ENCODE results near the gene PDE4B.

Gene PDE4B

DNA sequence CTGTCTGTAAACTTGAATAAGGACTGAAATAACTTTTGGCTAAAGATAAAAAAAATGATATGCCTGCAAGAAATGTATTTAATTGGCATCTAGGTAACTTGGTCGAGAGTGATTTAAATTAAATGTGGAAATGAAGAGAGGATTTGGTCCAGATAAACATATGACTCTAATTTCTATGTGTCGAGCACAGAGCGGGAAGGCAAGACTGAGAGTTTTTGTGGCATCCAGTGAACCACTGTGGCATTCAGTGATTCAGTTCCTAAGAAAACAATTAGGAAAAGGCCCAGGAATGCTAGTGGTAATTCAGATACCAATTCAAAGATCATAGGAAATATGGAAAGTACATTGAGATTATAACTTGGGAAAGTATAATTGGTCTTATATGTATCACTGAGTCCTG, 39.6 kb downstream of the PDE4B start:
- Histone ChIP-seq H3K4me1 (ENCODE audit: control insufficient read depth in 1 of 2, insufficient read depth in 1 of 2, low read depth in 1 of 2, low read length in 1 of 2) (no peaks in the 10 kb centered on the region), H3K9me3 (no peaks in the 10 kb centered on the region), H3K36me3 (no peaks in the 10 kb centered on the region), H3K27me3 (no peaks in the 10 kb centered on the region), H3K4me3 (ENCODE audit: low read depth in 1 of 2, low read length in 1 of 2) (no peak overlapping the region), H3K27ac (no peak overlapping the region)
- TF ChIP-seq CTCF (IDR thresholded peaks at IDR 0.05): no peak

- Histone ChIP-seq H3K27ac (no peak overlapping the region), H3K36me3 (no peaks in the 10 kb centered on the region), H3K4me3 (ENCODE audit: low read depth in 1 of 2, low read length in 1 of 2) (no peak overlapping the region), H3K9me3 (no peaks in the 10 kb centered on the region), H3K4me1 (ENCODE audit: control insufficient read depth in 1 of 2, insufficient read depth in 1 of 2, low read depth in 1 of 2, low read length in 1 of 2) (no peaks in the 10 kb centered on the region), H3K27me3 (no peaks in the 10 kb centered on the region)
- no peak for TF ChIP-seq CTCF (IDR thresholded peaks at IDR 0.05)
These were observed 44.0 kb downstream of the PDE4B start for GRCh38 chr1:65836686-65837085.

GRCh38 chr1:65840683-65841082, 48.0 kb downstream of the PDE4B start:
- Histone ChIP-seq H3K27me3 (no peaks in the 10 kb centered on the region), H3K4me3 (ENCODE audit: low read depth in 1 of 2, low read length in 1 of 2) (no peak overlapping the region), H3K36me3 (no peaks in the 10 kb centered on the region), H3K27ac (no peak overlapping the region), H3K4me1 (ENCODE audit: control insufficient read depth in 1 of 2, insufficient read depth in 1 of 2, low read depth in 1 of 2, low read length in 1 of 2) (no peaks in the 10 kb centered on the region), H3K9me3 (no peaks in the 10 kb centered on the region)
- TF ChIP-seq CTCF (IDR thresholded peaks at IDR 0.05): no peak

- Histone ChIP-seq H3K27ac (no peak overlapping the region), H3K4me1 (ENCODE audit: control insufficient read depth in 1 of 2, insufficient read depth in 1 of 2, low read depth in 1 of 2, low read length in 1 of 2) (no peaks in the 10 kb centered on the region), H3K36me3 (no peaks in the 10 kb centered on the region), H3K27me3 (no peaks in the 10 kb centered on the region), H3K9me3 (no peaks in the 10 kb centered on the region), H3K4me3 (ENCODE audit: low read depth in 1 of 2, low read length in 1 of 2) (no peak overlapping the region)
- no peak for TF ChIP-seq CTCF (IDR thresholded peaks at IDR 0.05)
These were observed 51.6 kb downstream of the PDE4B start for GRCh38 chr1:65844296-65844695.

GRCh38 chr1:65844821-65845534, 52.3 kb downstream of the PDE4B start:
- H3K4me3 ChIP-seq (ENCODE audit: low read depth in 1 of 2, low read length in 1 of 2): no peak overlapping the region
- H3K27ac ChIP-seq: no peak overlapping the region
- H3K36me3 ChIP-seq: no peaks in the 10 kb centered on the region
- H3K4me1 ChIP-seq (ENCODE audit: control insufficient read depth in 1 of 2, insufficient read depth in 1 of 2, low read depth in 1 of 2, low read length in 1 of 2): no peaks in the 10 kb centered on the region
- no peaks in the 10 kb centered on the region for H3K27me3 ChIP-seq
- no peak for TF ChIP-seq CTCF (IDR thresholded peaks at IDR 0.05)
- H3K9me3 ChIP-seq: no peaks in the 10 kb centered on the region

Data from neutrophil (primary cell).